ACC112 (cell line): ENCODE data around the gene NFIA.
A peak's percentile ranks its signal among the peaks of the same experiment; 100 is the strongest.

Source experiments
- H2AFZ ChIP-seq: fragments of 200-600 bp; sonication (generic); one replicate; pipeline ENCODE4 v1.6.0; 2017; ENCODE audit warnings: antibody characterized with exemption, low read length; ENCODE audit not compliant: unreplicated experiment
- H3K27ac ChIP-seq: fragments of 200-600 bp; sonication (generic); 2 replicates; pipeline ENCODE4 v1.5.1; 2014; ENCODE audit warnings: low read depth, mild to moderate bottlenecking, antibody characterized with exemption, low read length, moderate library complexity
- H3K27me3 ChIP-seq: fragments of 200-600 bp; sonication (generic); 2 replicates; pipeline ENCODE4 v1.6.1; 2014; ENCODE audit warnings: mild to moderate bottlenecking, antibody characterized with exemption, low read length, moderate library complexity, mixed read lengths; ENCODE audit not compliant: insufficient read depth
- H3K36me3 ChIP-seq: fragments of 200-600 bp; sonication (generic); 2 replicates; pipeline ENCODE4 v1.6.1; 2016; ENCODE audit warnings: mild to moderate bottlenecking, antibody characterized with exemption, low read length, moderate library complexity, mixed read lengths; ENCODE audit not compliant: insufficient read depth
- H3K4me1 ChIP-seq: fragments of 200-600 bp; sonication (generic); one replicate; pipeline ENCODE4 v1.6.1; 2016; ENCODE audit warnings: low read length, mixed read lengths; ENCODE audit not compliant: insufficient read depth, unreplicated experiment, control insufficient read depth
- H3K4me3 ChIP-seq: fragments of 200-600 bp; sonication (generic); 2 replicates; pipeline ENCODE4 v1.5.1; 2014; ENCODE audit warnings: mild to moderate bottlenecking, low read depth, low read length
- H3K79me2 ChIP-seq: fragments of 200-600 bp; sonication (generic); one replicate; pipeline ENCODE4 v1.6.0; 2016; ENCODE audit warnings: low read length; ENCODE audit not compliant: control insufficient read depth, unreplicated experiment, insufficient read depth

The NFIA gene

DNA sequence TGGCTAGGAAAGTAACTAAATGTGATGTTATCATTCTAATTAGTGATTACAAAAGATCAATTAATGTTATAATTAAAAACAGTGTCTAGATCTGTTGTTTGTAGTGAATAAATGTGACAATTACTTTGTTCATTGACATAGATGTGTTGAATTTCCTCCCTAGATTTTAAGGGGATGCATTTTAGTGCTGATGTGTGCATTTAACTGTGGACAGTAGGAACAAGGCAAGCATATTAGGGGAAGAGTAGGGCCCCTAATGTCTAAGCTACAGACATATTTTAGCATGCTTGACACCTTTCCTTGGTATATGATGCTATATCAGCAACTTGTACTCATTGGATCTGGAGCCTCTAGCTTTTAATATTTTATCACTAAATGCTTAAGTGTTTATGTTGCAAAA, 48.9 kb downstream of the NFIA start:
- Histone ChIP-seq H2AFZ (no peak overlapping the region), H3K27me3 (no peaks in the 10 kb centered on the region), H3K4me3 (peak overlapping the region; percentile 70), H3K36me3 (no peaks in the 10 kb centered on the region; the same call in 1 of the 2 replicates), H3K27ac (peak overlapping the region; percentile 77; the same call in 1 of the 2 replicates), H3K79me2 (peaks cover 46% of the 10 kb centered on the region), H3K4me1 (peaks cover 20% of the 10 kb centered on the region)

DNA sequence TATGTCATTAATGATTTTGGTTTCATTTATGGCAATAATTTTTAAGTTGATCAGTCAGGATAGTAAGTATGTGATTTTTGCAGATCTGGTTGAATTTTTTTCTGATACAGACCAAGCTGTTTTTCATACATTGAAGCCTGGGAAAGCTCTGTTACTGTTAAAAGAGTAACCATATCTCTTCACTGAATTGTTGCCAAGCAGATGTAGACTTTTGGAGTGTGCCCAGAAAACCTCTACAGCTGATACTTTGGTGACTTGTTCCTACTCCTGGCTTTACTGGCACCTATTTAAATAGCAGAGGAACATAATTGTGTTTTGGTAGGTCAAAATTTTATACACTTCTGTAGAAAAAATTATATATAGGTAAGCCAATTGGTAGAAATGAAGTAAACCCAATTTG, 49.4 kb downstream of the NFIA start:
- peaks cover 46% of the 10 kb centered on the region for H3K79me2 ChIP-seq
- H3K27ac ChIP-seq: peak overlapping the region; percentile 77

DNA sequence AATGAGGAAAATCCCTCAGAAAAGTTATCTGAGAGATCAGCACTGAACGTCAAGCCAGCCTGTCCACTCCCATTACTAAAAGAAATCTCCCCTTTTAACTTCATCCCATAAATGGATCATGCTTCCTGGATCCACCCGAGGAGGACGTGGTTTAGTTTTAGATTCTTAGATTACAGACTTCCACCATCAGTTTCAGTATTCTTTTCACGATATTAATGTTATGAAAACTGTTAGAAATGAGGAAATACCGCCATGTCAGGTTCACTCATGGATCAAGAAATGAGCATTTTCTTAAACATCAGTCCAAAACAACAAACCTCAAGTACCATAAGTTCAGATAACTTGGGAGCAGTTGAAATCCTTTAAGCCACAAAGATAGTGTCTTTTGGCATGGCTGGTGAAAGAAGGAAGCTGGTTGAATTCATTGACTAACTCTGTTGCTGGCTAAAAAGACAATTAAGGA, 49.8 kb downstream of the NFIA start:
- Histone ChIP-seq H3K27ac (peak overlapping the region; percentile 77), H3K4me3 (peak overlapping the region; percentile 70), H3K4me1 (peaks cover 20% of the 10 kb centered on the region), H2AFZ (peak overlapping the region; percentile 94), H3K27me3 (no peaks in the 10 kb centered on the region), H3K79me2 (peaks cover 49% of the 10 kb centered on the region), H3K36me3 (no peaks in the 10 kb centered on the region; the same call in 1 of the 2 replicates)

More for the DNA sequence above, 49.4 kb downstream of the NFIA start:
- peak overlapping the region; percentile 70 for H3K4me3 ChIP-seq
- no peaks in the 10 kb centered on the region for H3K27me3 ChIP-seq
- H3K4me1 ChIP-seq: peaks cover 20% of the 10 kb centered on the region
- H3K36me3 ChIP-seq: no peaks in the 10 kb centered on the region; the same call in 1 of the 2 replicates
- peak overlapping the region; percentile 94 for H2AFZ ChIP-seq

DNA sequence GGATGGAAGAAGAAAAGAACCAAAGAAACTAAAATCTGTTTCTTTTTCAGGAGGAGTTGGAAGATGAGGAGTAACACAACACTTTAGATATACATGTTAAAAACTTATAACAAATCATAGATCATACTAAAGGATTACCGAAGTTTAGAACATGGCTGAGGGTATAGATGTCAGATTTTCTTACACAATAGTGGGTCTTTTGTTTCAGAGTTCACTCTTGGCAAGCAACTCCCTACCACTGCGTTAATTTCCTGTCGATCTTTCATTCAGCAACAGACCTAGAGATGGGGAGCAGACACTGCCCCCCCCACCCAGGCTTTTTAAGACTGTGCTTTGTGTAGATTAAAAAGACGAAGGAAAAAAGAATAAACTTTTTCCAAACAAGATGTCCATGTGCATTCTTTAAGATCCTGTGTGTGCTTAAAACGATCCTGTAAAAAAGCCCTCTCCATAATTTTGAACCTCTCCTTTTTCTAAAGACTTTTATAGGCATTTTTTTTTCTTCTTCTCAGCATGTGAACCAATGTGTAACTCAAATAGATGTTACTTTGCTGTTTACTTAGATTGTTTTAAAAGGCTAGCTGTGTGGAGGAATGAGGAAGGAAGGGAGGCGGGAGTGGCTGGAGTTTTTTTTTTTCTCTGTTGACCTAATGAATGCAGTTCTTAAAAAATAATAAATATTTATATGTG, 50.4 kb downstream of the NFIA start:
- Histone ChIP-seq H3K36me3 (no peaks in the 10 kb centered on the region; the same call in 1 of the 2 replicates), H3K4me1 (peaks cover 20% of the 10 kb centered on the region), H3K4me3 (peak overlapping the region; percentile 70), H3K27me3 (no peaks in the 10 kb centered on the region), H2AFZ (peak overlapping the region; percentile 94), H3K27ac (peak overlapping the region; percentile 77), H3K79me2 (peaks cover 49% of the 10 kb centered on the region)

DNA sequence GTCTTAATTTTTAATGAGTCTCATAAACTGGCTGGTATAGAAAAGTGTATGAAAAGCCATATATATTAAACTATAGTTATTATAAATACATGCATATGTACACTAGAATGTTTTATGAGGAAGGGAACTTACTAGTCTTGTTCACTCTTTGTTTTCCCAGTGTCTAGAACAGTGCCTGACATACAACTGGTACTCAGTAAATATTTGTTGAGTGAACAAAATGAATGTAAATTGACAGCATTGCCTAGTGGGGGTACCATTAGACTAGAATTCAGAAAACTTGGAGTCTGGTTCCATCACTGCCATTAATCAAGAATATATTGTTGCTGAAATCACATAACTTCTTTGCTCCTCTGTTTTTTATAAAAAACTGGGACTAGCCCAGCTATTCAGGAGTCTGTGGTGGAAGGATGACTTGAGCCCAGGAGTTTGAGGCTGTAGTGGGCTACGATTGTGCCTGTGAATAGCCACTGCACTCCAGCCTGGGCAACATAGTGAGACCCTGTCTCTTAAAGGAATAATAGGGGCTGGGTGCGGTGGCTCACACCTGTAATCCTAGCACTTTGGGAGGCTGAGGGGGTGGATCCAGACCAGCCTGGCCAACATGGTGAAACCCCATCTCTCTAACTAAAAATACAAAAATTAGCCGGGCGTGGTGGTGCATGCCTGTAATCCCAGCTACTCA, 51.1 kb downstream of the NFIA start:
- H2AFZ ChIP-seq: no peak overlapping the region
- H3K4me1 ChIP-seq: peaks cover 20% of the 10 kb centered on the region
- H3K27me3 ChIP-seq: no peaks in the 10 kb centered on the region
- no peak overlapping the region for H3K4me3 ChIP-seq
- H3K36me3 ChIP-seq: no peaks in the 10 kb centered on the region
- no peak overlapping the region for H3K27ac ChIP-seq
- H3K79me2 ChIP-seq: peaks cover 45% of the 10 kb centered on the region

DNA sequence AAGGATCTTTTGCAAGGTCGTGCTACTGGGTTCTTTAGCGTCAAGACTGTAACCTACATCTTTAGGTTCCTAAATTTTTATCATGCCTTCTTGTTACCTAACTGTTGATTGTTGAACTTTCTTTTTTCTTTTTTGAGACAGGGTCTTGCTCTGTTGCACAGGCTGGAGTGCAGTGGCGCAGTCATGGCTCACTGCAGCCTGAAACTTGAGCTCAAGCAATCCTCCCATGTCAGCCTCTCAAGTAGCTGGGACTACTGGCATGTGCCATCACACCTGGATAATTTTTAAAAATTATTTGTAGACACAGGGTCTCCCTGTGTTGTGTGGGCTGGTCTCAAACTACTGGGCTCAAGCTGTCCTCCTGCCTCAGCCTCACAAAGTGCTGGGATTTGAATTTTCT, 52.9 kb downstream of the NFIA start:
- H3K27me3 ChIP-seq: no peaks in the 10 kb centered on the region
- no peak overlapping the region for H2AFZ ChIP-seq
- H3K79me2 ChIP-seq: peaks cover 46% of the 10 kb centered on the region
- H3K36me3 ChIP-seq: no peaks in the 10 kb centered on the region
- H3K4me1 ChIP-seq: peaks cover 36% of the 10 kb centered on the region
- H3K4me3 ChIP-seq: no peak overlapping the region
- no peak overlapping the region for H3K27ac ChIP-seq

DNA sequence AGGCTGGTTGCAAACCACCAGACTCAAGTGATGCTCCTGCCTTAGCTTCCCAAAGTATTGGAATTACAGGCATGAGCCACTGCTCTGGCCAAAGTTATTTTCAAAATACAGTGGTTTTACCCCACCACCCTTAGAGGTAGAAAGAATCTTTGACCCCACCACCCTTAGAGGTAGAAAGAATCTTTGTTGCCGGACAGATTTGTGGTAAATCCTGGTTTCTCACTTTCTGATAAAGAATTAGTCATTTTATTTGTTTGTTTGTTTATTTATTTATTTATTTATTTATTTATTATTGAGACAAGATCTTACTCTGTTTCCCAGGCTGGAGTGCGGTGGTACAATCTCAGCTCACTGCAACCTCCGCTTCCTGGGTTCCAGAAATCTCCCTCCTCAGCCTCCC, 55.9 kb downstream of the NFIA start:
- Histone ChIP-seq H3K4me3 (no peak overlapping the region), H3K36me3 (no peaks in the 10 kb centered on the region), H3K4me1 (peaks cover 46% of the 10 kb centered on the region), H2AFZ (no peak overlapping the region), H3K27me3 (no peaks in the 10 kb centered on the region), H3K27ac (peak overlapping the region; percentile 96; the same call in 1 of the 2 replicates), H3K79me2 (peaks cover 36% of the 10 kb centered on the region)

DNA sequence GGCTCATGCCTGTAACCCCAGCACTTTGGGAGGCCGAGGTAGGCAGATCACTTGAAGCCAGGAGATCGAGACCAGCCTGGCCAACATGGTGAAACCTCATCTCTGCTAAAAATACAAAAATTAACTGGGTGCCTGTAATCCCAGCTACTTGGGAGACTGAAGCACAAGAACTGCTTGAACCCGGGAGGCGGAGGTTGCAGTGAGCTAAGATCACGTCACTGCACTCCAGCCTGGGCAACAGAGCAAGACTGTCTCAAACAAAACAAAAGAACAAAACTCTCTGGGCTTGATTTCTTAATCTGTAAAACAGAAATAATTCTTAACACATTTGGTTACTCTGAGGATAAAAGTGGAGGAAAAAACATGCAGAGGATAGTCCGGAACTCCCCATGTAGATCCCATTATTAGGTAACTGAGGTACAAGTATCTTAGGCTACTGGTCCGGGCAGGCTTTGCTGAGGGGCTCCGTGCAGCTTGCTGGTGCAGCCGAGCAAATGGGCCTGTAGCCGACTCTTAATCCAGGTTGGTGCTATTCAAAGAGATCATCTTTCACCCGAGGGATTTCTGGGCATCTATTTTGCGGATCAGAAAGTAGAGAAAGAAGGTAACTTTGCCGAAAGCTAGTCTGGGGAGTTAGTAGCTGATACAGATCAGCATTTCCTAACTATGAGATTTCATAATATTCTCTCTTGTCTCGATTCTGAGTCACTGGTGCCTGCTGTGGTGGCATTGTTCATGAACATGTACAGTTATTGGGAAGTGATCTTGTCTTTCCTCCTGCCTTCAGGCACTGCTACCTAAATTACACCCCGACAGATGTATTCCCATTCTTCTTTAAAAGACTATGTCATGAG, 56.8 kb downstream of the NFIA start:
- Histone ChIP-seq H2AFZ (peak overlapping the region; percentile 8), H3K4me1 (peaks cover 54% of the 10 kb centered on the region), H3K4me3 (peak overlapping the region; percentile 50; the same call in 1 of the 2 replicates), H3K27me3 (no peaks in the 10 kb centered on the region), H3K79me2 (peaks cover 31% of the 10 kb centered on the region), H3K27ac (peak overlapping the region; percentile 96), H3K36me3 (no peaks in the 10 kb centered on the region)

DNA sequence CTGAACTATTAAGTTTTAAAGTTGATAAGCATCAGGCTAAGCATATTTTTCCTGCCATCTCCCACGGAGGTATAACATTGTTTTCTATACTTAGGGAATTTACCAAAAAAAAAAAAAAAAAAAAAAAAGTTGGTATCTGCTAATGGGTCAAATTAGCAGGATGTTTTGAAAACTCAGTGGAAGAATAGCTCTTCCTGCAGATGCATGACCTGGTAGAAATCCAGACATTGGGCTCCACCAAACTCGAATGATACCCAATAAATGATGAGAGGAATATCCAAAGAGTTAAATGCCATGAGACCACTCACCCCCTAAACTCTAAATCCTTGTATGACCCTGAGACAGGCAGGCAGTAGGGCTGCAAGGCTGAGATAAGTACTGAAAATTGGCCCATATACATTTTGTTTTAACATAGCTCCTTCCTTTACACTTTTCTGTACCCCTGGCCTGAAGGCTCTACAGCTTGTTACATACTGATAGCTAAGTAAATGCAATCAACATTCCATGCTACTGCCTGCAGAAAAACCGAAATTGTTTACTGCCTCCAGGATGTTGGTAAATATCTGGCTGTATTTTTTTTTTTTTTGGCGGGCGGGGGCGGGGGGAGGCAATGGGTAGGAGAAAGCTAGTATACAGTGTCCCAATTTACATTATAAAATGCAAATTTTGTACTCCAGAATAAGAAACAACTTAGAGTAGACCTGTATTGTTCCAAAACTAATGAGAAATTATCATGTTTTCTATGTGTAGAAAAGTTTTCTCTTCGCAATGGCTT, 57.6 kb downstream of the NFIA start:
- Histone ChIP-seq H3K27ac (peak overlapping the region; percentile 96), H3K36me3 (no peaks in the 10 kb centered on the region), H3K4me1 (peaks cover 56% of the 10 kb centered on the region), H3K27me3 (no peaks in the 10 kb centered on the region), H3K79me2 (peaks cover 31% of the 10 kb centered on the region), H3K4me3 (peak overlapping the region; percentile 69; the same call in 1 of the 2 replicates), H2AFZ (no peak overlapping the region)

DNA sequence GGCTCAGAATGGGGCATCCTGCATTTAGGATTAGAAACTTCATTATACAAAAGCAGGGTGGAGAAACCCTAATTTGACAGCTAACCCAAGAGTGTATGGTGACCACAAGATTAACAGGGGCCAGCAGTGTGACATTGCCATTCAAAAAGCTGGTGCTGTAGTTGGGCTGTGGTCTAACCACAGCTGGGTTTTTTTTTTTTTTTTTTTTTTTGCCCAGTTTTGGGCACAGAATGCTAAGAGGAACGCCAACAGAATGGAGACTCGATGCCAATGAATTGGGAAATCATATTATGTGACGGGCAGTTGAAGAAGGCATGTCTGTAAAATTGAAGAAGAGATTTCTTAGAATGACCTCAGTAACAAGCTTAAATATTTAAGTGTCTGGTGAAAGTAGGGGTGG, 58.4 kb downstream of the NFIA start:
- H3K36me3 ChIP-seq: no peaks in the 10 kb centered on the region
- H3K27ac ChIP-seq: peak overlapping the region; percentile 96
- H3K79me2 ChIP-seq: peaks cover 33% of the 10 kb centered on the region
- H3K4me1 ChIP-seq: peaks cover 56% of the 10 kb centered on the region
- no peaks in the 10 kb centered on the region for H3K27me3 ChIP-seq
- peak overlapping the region; percentile 37 for H2AFZ ChIP-seq
- H3K4me3 ChIP-seq: peak overlapping the region; percentile 69
